Activated CD8-positive, alpha-beta T cell treated with anti-CD3 and anti-CD28 coated beads for 36 hours (primary cell): Measurements from ENCODE around the gene ACSL3. TPM values are rescaled to one million over a fixed set of nuclear protein-coding genes. Genes with fewer than 3 reads are reported as not detected.

Experiments used
- ATAC-seq: fragments of 200-7000 bp; cut with Tn5 transposase; one replicate; pipeline ENCODE4 v1.10.0; 2021; ENCODE audit warnings: mild to moderate bottlenecking, moderate library complexity
- CTCF ChIA-PET: fragments of 350-600 bp; sonication (Branson Sonifier 250); formaldehyde crosslinking; loops from one replicate; lab custom pipeline; 2021; ENCODE audit warnings: antibody characterized with exemption; lab: Charles Lee
- POLR2A ChIA-PET: fragments of 350-600 bp; sonication (Branson Sonifier 250); formaldehyde crosslinking; loops from one replicate; lab custom pipeline; 2021; ENCODE audit warnings: antibody characterized with exemption; lab: Charles Lee
- DNase-seq: peaks from one replicate; pipeline ENCODE4 v3.0.0-alpha.2; 2020
- H3K27ac Mint-ChIP-seq: one replicate; pipeline ENCODE4 v1.8.0; 2021; ENCODE audit warnings: mild to moderate bottlenecking, mixed read lengths
- H3K27me3 Mint-ChIP-seq: one replicate; pipeline ENCODE4 v1.8.0; 2021; ENCODE audit warnings: mixed read lengths
- H3K36me3 Mint-ChIP-seq: one replicate; pipeline ENCODE4 v1.8.0; 2021; ENCODE audit warnings: low read depth, mixed read lengths
- H3K4me1 Mint-ChIP-seq: one replicate; pipeline ENCODE4 v1.8.0; 2021; ENCODE audit warnings: low read depth, mixed read lengths
- H3K4me3 Mint-ChIP-seq: one replicate; pipeline ENCODE4 v1.8.0; 2021; ENCODE audit warnings: mild to moderate bottlenecking, moderate library complexity, mixed read lengths
- H3K9me3 Mint-ChIP-seq: one replicate; pipeline ENCODE4 v1.8.0; 2021; ENCODE audit warnings: mixed read lengths
- intact Hi-C: fragments of 100-400 bp; cut with micrococcal nuclease; formaldehyde crosslinking; loops from one replicate; pipeline ENCODE4 v1.10.0; 2022
- total RNA-seq, 2 experiments: library from RNA; stranded (reverse); gene quantifications; one replicate each; pipeline ENCODE4 v1.2.3, GENCODE V29; 2021
- TF ChIP-seq, protein P1 (sequence below): fragments of 200-600 bp; IDR thresholded peaks from one replicate; pipeline ENCODE4 v1.8.0; 2022; ENCODE audit warnings: antibody characterized with exemption, mild to moderate bottlenecking

Gene ACSL3
- total RNA-seq, 2 experiments from 2014 or later: 43.8 to 44.6 TPM

DNA sequence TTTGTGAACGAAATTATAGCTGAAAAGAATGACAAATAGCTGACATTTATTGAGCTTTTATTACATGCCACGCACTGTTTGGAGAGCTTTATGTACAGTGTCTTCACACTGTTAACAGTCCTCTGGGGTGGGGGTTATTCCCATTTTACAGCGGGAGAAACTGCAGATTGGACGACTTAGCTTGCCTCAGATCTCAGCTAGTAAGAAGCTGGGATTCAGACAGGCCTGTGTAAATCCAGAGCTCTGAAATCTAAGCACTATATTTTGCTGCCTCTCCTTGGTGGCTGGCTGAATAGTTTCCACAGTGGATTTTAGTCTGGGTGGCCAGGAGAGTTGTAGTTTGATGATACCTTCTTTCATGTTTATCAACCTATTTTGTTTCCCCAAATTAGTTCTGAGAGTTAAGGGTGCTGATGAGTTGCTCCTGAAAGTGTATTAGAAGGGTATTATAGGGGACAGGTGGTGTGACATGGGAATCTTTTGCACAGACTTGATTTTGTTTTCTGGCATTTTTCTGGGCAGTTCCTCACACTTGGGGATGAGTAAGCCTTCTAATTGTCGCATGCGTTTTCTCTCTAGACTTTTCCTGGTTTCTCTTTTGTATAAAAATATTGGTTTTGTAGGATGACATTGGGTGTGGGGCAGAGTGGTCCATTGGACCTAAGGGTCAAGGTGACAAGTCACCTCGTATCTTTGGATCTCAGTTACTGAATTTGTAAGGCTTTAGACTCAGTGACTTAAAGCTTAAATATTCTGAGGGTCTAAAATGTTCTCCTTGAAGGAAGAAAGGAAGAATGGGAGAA lies 1.5 kb downstream of the ACSL3 start:
- H3K36me3 Mint-ChIP-seq: peaks cover 2% of the 10 kb centered on the region
- TF ChIP-seq, protein P1, sequence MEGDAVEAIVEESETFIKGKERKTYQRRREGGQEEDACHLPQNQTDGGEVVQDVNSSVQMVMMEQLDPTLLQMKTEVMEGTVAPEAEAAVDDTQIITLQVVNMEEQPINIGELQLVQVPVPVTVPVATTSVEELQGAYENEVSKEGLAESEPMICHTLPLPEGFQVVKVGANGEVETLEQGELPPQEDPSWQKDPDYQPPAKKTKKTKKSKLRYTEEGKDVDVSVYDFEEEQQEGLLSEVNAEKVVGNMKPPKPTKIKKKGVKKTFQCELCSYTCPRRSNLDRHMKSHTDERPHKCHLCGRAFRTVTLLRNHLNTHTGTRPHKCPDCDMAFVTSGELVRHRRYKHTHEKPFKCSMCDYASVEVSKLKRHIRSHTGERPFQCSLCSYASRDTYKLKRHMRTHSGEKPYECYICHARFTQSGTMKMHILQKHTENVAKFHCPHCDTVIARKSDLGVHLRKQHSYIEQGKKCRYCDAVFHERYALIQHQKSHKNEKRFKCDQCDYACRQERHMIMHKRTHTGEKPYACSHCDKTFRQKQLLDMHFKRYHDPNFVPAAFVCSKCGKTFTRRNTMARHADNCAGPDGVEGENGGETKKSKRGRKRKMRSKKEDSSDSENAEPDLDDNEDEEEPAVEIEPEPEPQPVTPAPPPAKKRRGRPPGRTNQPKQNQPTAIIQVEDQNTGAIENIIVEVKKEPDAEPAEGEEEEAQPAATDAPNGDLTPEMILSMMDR: no peak
- H3K9me3 Mint-ChIP-seq: no peaks in the 10 kb centered on the region
- H3K27me3 Mint-ChIP-seq: peaks cover 3% of the 10 kb centered on the region
- H3K4me1 Mint-ChIP-seq: peaks cover 10% of the 10 kb centered on the region
- intact Hi-C loops: no loop called here
- peak overlapping the region; percentile 89 for H3K27ac Mint-ChIP-seq
- DNase-seq (no peak), ATAC-seq (no peak)
- CTCF ChIA-PET: interaction anchor here (0.7 to 1.4 kb wide), 8 partner anchors 16 to 172 kb away, joined by 3 to 6 read pairs (median 4); no protein-coding TSS in a partner anchor
- POLR2A ChIA-PET: interaction anchor here (0.9 to 2.3 kb wide), 5 partner anchors 26 to 73 kb away, joined by 3 to 8 read pairs (median 4); no protein-coding TSS in a partner anchor
- no peak overlapping the region for H3K4me3 Mint-ChIP-seq

DNA sequence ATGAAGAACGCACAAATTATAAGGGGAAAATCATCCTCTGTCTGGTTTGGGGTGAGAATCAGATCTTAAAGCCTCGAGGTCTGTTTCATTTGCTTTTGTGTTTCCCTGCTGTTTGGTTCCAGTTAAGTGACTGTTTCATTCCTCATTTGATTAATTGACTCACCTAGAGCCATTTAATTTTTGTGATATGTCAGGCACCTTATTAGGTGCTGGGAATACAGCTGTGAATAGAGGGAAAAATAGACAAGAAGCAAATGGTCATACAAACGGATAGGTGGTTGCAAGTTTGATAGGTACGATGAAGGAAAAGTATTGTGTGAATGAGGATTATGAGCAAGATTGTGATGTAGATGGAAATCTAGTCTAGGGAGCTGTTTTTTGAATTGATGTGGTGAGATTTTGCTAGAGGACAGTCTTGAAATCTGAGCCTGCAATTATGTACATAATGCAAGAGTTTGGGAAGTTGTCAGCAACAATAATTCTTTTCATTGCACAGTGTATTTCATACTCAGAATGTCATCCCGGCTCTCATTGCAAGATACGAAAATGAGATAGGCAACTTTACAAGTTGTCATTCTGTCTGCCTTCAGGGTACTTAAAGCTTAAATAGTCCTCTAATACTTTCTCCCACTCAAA lies 2.2 kb downstream of the ACSL3 start:
- H3K36me3 Mint-ChIP-seq: peaks cover 2% of the 10 kb centered on the region
- intact Hi-C loops: no loop called here
- H3K4me1 Mint-ChIP-seq: peaks cover 13% of the 10 kb centered on the region
- ChIA-PET POLR2A (interaction anchor here (1.2 to 1.9 kb wide), 4 partner anchors 27 to 74 kb away, joined by 3 to 4 read pairs (median 4); no protein-coding TSS in a partner anchor), CTCF (interaction anchor here (1.4 to 1.5 kb wide), 2 partner anchors 15 to 42 kb away, joined by 3 to 5 read pairs; no protein-coding TSS in a partner anchor)
- no peak overlapping the region for H3K27ac Mint-ChIP-seq
- DNase-seq (no peak), ATAC-seq (no peak)
- H3K4me3 Mint-ChIP-seq: no peak overlapping the region
- H3K9me3 Mint-ChIP-seq: no peaks in the 10 kb centered on the region
- TF ChIP-seq, protein P1: no peak
- H3K27me3 Mint-ChIP-seq: peaks cover 2% of the 10 kb centered on the region

DNA sequence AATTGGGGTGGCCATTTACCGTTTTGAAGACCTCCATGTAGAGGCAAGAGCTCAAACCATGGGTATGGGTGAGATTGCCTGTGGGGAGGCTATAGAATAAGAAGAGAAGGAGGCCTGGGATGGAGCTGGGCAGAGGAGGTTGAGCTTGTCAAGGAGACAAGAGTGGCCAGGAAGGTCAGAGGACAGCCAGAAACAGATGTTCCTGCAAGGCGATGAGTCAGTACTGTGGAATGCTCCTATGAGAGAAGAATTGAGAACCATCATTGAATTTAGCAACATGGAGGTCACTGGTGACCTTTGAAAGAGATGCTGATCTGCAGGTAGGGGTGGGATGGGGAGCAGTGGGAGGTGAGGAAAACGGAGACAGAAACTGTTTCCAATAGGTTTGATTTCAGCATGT lies 3.5 kb downstream of the ACSL3 start:
- intact Hi-C loops: no loop called here
- TF ChIP-seq, protein P1: no peak
- Mint-ChIP-seq H3K27ac (no peak overlapping the region), H3K27me3 (no peaks in the 10 kb centered on the region), H3K4me3 (no peak overlapping the region), H3K4me1 (peaks cover 14% of the 10 kb centered on the region), H3K36me3 (peaks cover 2% of the 10 kb centered on the region), H3K9me3 (no peaks in the 10 kb centered on the region)
- ATAC-seq (no peak), DNase-seq (no peak)
- CTCF ChIA-PET: interaction anchor here (1.5 to 1.6 kb wide), 2 partner anchors 41 to 75 kb away, joined by 3 to 5 read pairs; no protein-coding TSS in a partner anchor
- POLR2A ChIA-PET: interaction anchor here (1.3 to 1.6 kb wide), 2 partner anchors 34 to 36 kb away, joined by 3 to 4 read pairs; no protein-coding TSS in a partner anchor

DNA sequence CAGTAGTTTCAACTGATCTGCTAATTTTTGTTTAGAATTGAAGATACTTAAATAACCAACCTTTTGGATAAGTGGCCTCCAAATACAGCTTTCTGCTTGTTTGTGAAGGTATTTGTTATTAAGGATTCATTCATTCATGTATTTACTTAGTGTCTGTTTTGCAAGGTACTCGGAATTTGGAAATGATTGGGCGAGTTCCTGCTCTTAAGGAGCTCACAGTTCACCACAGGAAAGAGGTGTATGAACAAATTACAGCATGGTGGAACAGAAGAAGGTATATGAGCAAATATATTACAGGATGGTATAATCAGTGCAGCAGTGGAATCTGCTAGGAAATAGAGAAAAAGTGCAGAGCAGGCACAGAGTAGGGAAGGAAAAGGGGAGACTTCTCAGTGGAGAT lies 4.5 kb downstream of the ACSL3 start:
- DNase-seq (no peak), ATAC-seq (no peak)
- POLR2A ChIA-PET: no interaction called here
- Mint-ChIP-seq H3K36me3 (peaks cover 2% of the 10 kb centered on the region), H3K27me3 (no peaks in the 10 kb centered on the region), H3K4me3 (no peak overlapping the region), H3K4me1 (peaks cover 9% of the 10 kb centered on the region), H3K27ac (no peak overlapping the region), H3K9me3 (no peaks in the 10 kb centered on the region)
- intact Hi-C loops: no loop called here
- CTCF ChIA-PET: interaction anchor here (0.9 to 1.6 kb wide), 2 partner anchors 38 to 74 kb away, joined by 3 to 5 read pairs; no protein-coding TSS in a partner anchor
- TF ChIP-seq, protein P1: no peak
